Measurements from ENCODE around the gene SARM1.

The SARM1 gene

GRCh38 chr17:28341516-28341915, 30.0 kb upstream of the SARM1 start:
- DNase-seq (ENCODE audit: low read depth) = no peak

DNA sequence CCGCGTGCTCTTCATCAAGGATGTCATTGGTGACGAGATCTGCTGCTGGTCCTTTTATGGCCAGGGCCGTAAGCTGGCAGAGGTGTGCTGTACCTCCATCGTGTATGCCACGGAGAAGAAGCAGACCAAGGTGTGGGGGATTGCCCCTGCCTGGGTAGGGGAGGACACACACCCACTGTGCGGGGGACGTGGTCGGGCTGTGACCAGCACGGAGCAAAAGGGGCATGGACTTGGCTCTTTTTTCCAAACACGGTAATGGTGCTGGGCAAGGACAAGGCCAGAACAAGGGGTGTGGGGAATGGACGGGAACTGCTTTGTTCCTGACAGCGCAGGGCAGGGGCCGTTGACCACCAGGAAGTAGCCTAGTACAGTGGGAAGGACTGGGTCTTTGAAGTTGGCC, 29.2 kb upstream of the SARM1 start:
- no peak for DNase-seq (ENCODE audit: low read depth)

DNA sequence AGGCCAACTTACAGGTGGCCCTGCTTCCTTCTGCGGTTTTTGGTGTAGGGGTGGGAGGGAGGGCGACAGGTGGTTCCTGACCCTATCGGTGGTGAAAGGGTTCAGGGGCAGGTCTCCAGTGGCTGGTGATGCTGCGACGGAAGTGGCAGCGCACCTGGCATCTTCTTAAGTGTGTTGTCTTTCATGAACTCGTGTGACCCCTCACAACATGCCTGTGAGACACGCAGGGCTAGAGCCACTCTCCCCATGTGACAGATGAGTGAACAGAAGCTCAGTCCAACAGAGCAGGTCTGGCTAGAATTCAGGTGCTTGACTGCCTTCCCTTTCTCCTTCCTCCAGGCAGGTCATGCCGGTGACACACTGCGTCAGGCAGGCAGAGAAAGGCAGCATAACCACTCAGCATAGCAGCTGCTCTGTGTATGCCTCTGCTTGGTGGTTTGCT, 28.0 kb upstream of the SARM1 start:
- no peak for DNase-seq (ENCODE audit: low read depth)

DNA sequence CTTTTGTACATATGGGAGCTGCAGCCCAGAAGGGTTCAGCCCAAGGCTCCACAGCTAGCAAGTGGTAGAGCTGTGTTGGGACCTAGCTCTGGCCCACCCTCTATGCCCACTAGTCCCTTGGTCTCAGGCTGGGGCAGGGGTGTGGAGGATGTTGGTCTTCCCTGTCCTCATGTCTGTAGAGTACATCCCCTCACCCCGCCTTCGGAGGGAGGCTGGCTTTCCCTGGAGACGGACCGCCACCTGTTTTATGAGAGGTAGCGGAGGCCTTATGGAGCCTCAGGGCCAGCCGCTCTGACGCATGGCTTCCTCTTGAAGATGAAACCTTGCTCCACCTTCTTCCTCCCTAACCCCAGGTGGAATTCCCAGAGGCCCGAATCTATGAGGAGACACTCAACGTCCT, 27.5 kb upstream of the SARM1 start:
- no peak for DNase-seq (ENCODE audit: low read depth)

DNA sequence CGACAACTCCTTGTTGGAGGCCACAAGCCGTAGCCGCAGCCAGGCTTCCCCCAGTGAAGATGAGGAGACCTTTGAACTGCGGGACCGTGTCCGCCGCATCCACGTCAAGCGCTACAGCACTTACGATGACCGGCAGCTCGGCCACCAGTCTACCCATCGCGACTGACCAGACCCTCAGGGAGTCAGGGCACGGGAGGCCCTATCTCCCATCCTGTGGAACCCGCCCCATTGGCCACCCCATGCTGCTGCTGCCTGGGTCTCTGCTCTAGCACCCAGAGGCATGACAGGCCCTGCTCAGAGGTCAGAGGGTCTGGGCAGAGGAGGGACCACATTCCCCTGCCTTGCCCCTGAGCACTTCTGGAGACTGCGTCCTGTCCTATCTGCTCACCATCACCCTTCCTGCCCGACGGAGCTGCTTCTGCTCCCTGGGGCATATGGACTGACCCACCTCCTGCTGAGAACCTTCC, 27.0 kb upstream of the SARM1 start:
- no peak for DNase-seq (ENCODE audit: low read depth)

DNA sequence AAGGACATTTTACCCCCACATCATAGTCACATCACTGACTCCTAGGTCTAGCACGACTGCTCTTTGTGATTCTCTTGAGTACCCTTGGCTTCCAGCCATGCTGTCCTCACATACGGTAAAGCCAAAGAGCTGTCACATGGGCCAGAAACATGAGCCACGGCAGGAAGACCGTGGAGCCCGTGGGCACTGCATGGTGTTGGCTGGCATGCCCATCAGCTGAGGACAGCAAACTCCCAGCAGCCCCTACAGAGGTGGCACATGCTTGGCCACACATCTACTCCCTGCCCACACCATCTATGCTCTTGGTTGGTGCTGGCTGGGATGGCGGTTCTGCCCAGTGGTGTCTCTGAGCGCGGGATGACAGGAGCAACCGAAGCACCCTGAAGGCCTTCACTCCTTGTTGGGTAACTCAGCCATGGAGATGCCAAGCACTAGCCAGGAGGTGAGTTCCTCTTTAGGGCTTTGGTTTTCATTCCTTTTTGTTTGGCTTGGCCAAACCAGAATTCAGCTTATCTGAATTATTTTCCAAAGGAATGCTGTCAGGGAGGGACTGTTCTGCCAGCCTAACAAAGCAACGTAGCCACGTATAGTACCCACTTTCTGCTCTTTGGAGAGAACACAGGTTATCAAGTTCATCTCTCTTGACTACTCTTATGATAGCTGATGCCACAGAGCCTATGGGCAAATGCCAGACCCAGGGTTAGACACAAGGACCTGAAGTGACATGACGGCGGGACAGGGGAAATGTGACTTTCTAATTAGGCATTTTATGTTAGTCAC, 25.9 kb upstream of the SARM1 start:
- DNase-seq (ENCODE audit: low read depth) = no peak

DNA sequence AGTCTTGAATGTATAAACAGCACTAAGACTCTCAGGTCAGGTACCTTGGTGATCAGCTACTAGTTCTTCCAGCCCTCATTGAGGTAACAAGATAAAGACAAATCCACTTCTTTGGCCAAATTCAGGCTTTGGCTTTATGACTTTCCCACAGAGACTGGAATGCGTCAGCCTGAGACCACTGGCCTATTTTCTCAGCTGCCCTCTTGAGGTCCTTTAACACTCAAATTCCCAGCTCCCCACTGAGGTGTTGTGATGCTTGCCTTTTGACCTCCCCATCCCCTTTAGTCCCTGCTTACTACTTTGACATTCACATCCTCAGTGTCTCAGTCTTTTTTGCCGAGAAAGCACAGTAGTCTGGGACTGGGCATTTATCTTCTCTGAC, 25.3 kb upstream of the SARM1 start:
- no peak for DNase-seq (ENCODE audit: low read depth)

DNA sequence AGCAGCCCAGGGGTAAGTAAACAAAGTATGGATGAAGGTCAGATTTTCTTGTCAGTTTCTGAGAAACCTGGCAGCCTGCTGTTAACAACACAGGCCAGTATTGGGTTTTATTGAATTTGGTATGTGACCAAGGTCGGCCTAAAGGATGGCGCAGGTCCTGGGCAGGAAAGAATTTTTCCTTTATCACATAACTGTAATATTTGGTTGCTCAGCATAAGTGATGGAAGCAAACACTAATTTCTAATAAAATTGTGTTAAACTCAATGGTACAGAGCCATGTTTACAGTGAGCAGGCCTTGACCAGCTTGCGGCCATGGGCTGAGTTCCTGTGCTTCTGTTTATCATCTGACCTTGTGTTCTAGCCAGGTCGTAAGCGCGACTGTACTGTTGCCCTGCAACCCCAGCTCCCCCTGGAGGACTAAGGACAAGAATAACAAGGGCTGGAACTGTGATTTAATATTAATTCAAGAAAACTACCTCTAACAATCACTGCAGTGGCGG, 24.7 kb upstream of the SARM1 start:
- no peak for DNase-seq (ENCODE audit: low read depth)

DNA sequence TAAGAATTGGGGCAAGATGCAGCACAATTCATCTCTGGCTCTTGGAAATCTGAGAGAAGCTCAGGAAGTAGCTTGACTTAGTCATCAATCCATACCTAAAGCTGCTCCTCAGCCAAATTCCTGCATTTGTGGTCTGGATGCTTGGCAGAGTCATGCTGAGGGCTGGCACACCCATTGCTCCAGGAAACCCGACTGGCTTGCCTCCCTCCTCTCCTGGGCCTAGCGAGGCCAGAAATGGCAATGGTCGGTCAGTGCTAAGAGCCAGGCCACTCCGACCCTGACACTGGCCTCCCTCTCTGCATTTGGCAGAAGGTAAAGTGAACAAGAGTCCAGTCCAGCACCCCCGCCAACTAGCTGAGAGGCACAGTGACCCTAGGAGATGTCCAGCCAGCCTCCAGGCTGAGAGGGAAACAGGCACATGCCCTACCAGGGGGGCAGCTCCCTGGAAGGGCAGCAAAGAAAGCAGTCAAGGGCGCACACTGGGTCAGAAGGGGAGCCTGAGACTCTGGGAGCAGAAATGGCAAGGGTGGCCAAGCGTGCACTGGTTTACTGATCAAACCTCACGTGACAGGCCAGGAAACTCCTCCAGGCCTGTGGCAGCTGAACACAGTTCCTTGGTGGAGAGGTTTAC, 24.1 kb upstream of the SARM1 start:
- DNase-seq (ENCODE audit: low read depth) = peak; percentile 70

DNA sequence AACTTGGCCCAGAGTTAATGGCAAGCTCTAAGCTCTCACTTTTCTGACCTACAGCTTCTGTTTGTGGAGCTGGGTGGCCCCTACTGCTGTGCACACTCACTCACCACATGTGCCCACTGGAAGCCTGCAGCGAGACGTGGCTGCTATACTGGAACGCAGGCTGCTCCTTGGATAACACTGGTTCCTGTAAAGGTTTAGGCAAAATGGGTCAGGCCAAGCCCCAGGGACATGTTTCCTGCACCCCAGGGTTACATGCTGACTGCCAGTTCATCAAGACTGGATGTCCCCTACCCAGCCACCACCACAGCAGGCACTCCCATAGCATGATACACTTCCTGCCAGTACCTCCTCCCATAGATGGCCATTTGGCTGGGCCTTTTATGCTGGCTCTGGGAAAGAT, 22.5 kb upstream of the SARM1 start:
- no peak for DNase-seq (ENCODE audit: low read depth)

DNA sequence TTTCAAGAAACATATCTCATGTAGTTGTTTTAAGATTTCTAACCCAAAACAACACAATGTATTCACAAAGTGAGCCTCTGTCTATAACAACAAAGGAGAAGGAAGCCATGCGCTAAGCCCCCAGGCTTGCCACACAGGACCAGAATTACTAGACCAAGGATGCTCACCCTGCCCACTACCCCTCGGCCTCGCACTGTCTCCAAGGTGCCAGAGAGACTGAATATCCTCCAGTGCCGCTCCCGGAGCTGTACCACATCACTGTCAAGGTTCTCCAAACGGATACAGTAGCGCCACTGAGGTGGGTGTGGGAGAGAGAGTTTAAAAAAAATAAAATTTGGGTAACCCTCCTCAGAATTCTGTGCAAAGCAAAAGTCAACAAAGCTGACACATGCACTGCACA, 21.2 kb upstream of the SARM1 start:
- no peak for DNase-seq (ENCODE audit: low read depth)

GRCh38 chr17:28357061-28357900, 14.2 kb upstream of the SARM1 start, which contains the start of gene POLDIP2:
Gene POLDIP2 (minus strand): TSS chr17:28357527. CDS start chr17:28357448, 79 bp downstream.
- no peak for DNase-seq (ENCODE audit: low read depth)

DNA sequence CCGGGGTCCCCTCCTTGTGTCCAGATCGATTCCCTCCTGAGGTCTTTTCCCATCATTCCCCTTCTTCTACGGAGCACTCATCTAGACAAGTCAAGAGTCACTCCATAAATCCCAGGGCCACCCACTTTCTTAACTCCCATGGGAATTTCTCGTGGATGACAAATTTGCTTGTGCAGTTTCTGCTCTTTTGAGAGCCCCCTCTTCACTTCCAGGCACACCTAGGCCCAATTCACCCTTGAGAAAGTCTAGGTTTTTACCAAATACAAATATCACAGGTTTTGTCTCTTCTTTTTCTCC, 13.6 kb upstream of the SARM1 start:
- no peak for DNase-seq (ENCODE audit: low read depth)

- DNase-seq (ENCODE audit: low read depth) = no peak
Observed at GRCh38 chr17:28363186-28363585, 8.3 kb upstream of the SARM1 start.

GRCh38 chr17:28363776-28364650, 7.5 kb upstream of the SARM1 start:
- DNase-seq (ENCODE audit: low read depth) = no peak

GRCh38 chr17:28364665-28365363, 6.7 kb upstream of the SARM1 start, which contains the start of gene SEBOX:
Gene SEBOX (minus strand): TSS chr17:28365199. CDS start chr17:28365151, 48 bp downstream.
- DNase-seq (ENCODE audit: low read depth) = no peak

- DNase-seq (ENCODE audit: low read depth) = no peak
Observed at GRCh38 chr17:28365487-28365886, 6.0 kb upstream of the SARM1 start.

- no peak for DNase-seq (ENCODE audit: low read depth)
Observed at GRCh38 chr17:28366605-28367004, 4.9 kb upstream of the SARM1 start.

- no peak for DNase-seq (ENCODE audit: low read depth)
Observed at GRCh38 chr17:28367641-28368305, 3.7 kb upstream of the SARM1 start.

DNA sequence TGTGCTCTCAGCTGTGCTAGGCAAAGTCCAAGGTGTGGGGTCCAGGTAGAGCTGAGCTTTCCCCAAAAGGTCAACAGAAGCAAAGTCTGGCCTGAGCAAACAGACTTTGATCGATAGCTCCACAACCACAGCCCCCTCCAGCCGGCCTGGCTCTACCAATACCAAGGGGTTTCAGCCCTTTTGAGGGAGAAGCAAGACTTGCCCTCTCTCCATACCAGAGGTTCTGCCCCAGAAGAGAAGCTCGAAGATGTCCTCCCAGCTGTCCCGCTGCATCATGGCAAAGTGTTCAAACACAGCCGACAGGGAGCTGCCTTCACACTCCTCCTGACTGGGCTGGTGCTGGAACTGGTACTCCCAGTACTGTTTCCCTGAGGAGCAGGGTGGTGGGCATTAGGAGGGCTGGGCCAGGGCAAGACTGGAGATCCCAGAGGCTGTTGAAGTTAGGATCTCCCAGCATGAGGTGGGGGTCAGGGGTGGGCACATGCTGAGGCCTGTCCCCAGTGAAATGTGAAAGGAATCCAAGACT, 3.1 kb upstream of the SARM1 start:
- no peak for DNase-seq (ENCODE audit: low read depth)
